SK-N-SH (cell line): Measurements from ENCODE around the gene MUC5AC. TPM values are rescaled to one million over a fixed set of nuclear protein-coding genes. Genes with fewer than 3 reads are reported as not detected.

Experiments
- CTCF ChIA-PET: fragments of 300-600, 350-600 bp; formaldehyde crosslinking; extraction: SDS; loops from one replicate; lab custom pipeline; 2021; lab: Yijun Ruan, JAX
- POLR2A ChIA-PET: fragments of 350-600 bp; sonication (Branson Sonifier 250); formaldehyde crosslinking; extraction: SDS; loops from one replicate; lab custom pipeline; 2020; ENCODE audit warnings: antibody characterized with exemption, inconsistent platforms; lab: Yijun Ruan, JAX
- DNase-seq: peaks from one replicate; pipeline ENCODE4 v3.0.0; 2012
- H2AFZ ChIP-seq: fragments of 200-600 bp; sonication (generic); 2 replicates; pipeline ENCODE4 v1.8.1; 2016; ENCODE audit warnings: antibody characterized with exemption, mild to moderate bottlenecking, low read depth
- H3F3A ChIP-seq: fragments of 200-600 bp; sonication (generic); replicated peaks from 2 replicates; pipeline ENCODE3; 2016; ENCODE audit warnings: antibody characterized with exemption, mild to moderate bottlenecking; ENCODE audit not compliant: insufficient read depth
- H3K27ac ChIP-seq, 2 experiments: fragments of 200-500 bp in 1 of 2; fragments of 200-600 bp in 1 of 2; sonication (Bioruptor generic) in 1 of 2; sonication (generic), shearing (Covaris generic) in 1 of 2; 2 replicates each; pipeline versions ENCODE4 v1.5.1 to v1.6.1; 2014 to 2016; ENCODE audit warnings: low read depth in 2 of 2, inconsistent platforms in 1 of 2, low read length in 1 of 2, mild to moderate bottlenecking in 1 of 2, mixed read lengths in 1 of 2
- H3K27me3 ChIP-seq: fragments of 200-600 bp; sonication (generic), shearing (Covaris generic); 2 replicates; pipeline ENCODE4 v1.6.1; 2016; ENCODE audit warnings: mixed run types; ENCODE audit not compliant: insufficient read depth
- H3K36me3 ChIP-seq, 2 experiments: fragments of 200-500 bp in 1 of 2; fragments of 200-600 bp in 1 of 2; sonication (Bioruptor generic) in 1 of 2; sonication (generic) in 1 of 2; replicated peaks in 1 of 2; 2 replicates each; pipeline versions ENCODE3 to v1.5.1; 2014 to 2016; ENCODE audit warnings: low read length in 1 of 2, mild to moderate bottlenecking in 1 of 2; ENCODE audit not compliant: insufficient read depth in 2 of 2, control insufficient read depth in 1 of 2
- H3K4me1 ChIP-seq, 2 experiments: fragments of 200-500 bp in 1 of 2; fragments of 200-600 bp in 1 of 2; sonication (Bioruptor generic) in 1 of 2; sonication (generic), shearing (Covaris generic) in 1 of 2; 2 replicates each; pipeline versions ENCODE4 v1.5.1 to v1.6.1; 2014 to 2016; ENCODE audit warnings: low read depth in 1 of 2, low read length in 1 of 2, mixed run types in 1 of 2; ENCODE audit not compliant: insufficient read depth in 2 of 2, control insufficient read depth in 1 of 2
- H3K4me2 ChIP-seq: fragments of 200-600 bp; sonication (generic), shearing (Covaris generic); 2 replicates; pipeline ENCODE4 v1.6.1; 2017; ENCODE audit warnings: mixed run types
- H3K4me3 ChIP-seq, 2 experiments: fragments of 200-500 bp in 1 of 2; fragments of 200-600 bp in 1 of 2; sonication (Bioruptor generic) in 1 of 2; sonication (generic), shearing (Covaris generic) in 1 of 2; 2 replicates each; pipeline versions ENCODE4 v1.5.1 to v1.8.1; 2014 to 2016; ENCODE audit warnings: low read depth in 2 of 2, inconsistent platforms in 1 of 2, low read length in 1 of 2, mild to moderate bottlenecking in 1 of 2, mixed read lengths in 1 of 2, moderate library complexity in 1 of 2
- H3K79me2 ChIP-seq: fragments of 200-600 bp; sonication (generic); 2 replicates; pipeline ENCODE4 v1.8.1; 2017; ENCODE audit warnings: mild to moderate bottlenecking; ENCODE audit not compliant: insufficient read depth
- H3K9ac ChIP-seq: fragments of 200-600 bp; sonication (generic); 2 replicates; pipeline ENCODE4 v1.6.1; 2017; ENCODE audit warnings: mixed run types
- H3K9me2 ChIP-seq: fragments of 200-600 bp; sonication (generic); 2 replicates; pipeline ENCODE4 v1.6.1; 2017; ENCODE audit warnings: mixed run types
- H3K9me3 ChIP-seq: fragments of 200-600 bp; sonication (generic); 2 replicates; pipeline ENCODE4 v1.6.1; 2017; ENCODE audit warnings: mixed run types, mild to moderate bottlenecking, moderate library complexity
- H4K20me1 ChIP-seq: fragments of 200-600 bp; sonication (generic); 2 replicates; pipeline ENCODE4 v1.6.1; 2017; ENCODE audit warnings: mild to moderate bottlenecking, mixed run types; ENCODE audit not compliant: insufficient read depth
- FOXJ3 ChIP-seq: sonication (generic); formaldehyde crosslinking; IDR thresholded peaks from 2 replicates; pipeline ENCODE4 v1.5.1; 2020; ENCODE audit warnings: mild to moderate bottlenecking, missing genetic modification reagents
- JUND ChIP-seq: IDR thresholded peaks from 2 replicates; pipeline ENCODE4 v1.4.0; 2012
- MEF2A ChIP-seq: IDR thresholded peaks from 2 replicates; pipeline ENCODE4 v1.4.0; 2012; ENCODE audit warnings: low read depth, borderline replicate concordance
- MXI1 ChIP-seq: IDR thresholded peaks from 2 replicates; pipeline ENCODE4 v1.6.1; 2012; ENCODE audit warnings: mild to moderate bottlenecking, low read depth, low read length, improper control_type of control experiment
- POLR2AphosphoS5 ChIP-seq: IDR thresholded peaks from 2 replicates; pipeline ENCODE4 v1.6.1; 2012; ENCODE audit warnings: low read depth, low read length
- RCOR1 ChIP-seq: fragments of 150-350 bp; IDR thresholded peaks from 2 replicates; pipeline ENCODE4 v1.6.1; 2017; ENCODE audit warnings: antibody characterized with exemption, low read length
- REST ChIP-seq: IDR thresholded peaks from 2 replicates; pipeline ENCODE4 v1.6.1; 2012; ENCODE audit warnings: mild to moderate bottlenecking, low read depth, low read length, moderate library complexity
- RXRA ChIP-seq: IDR thresholded peaks from 2 replicates; pipeline ENCODE4 v1.4.0; 2012; ENCODE audit warnings: low read depth, mild to moderate bottlenecking, borderline replicate concordance
- TAF1 ChIP-seq: IDR thresholded peaks from 2 replicates; pipeline ENCODE4 v1.6.1; 2012; ENCODE audit warnings: low read depth, mild to moderate bottlenecking, low read length, moderate library complexity, borderline replicate concordance
- YY1 ChIP-seq: IDR thresholded peaks from 2 replicates; pipeline ENCODE4 v1.4.0; 2012; ENCODE audit warnings: low read depth, mild to moderate bottlenecking
- WGBS: methylation state at CpG from one replicate; pipeline ENCODE4 v1.1.6; 2017; ENCODE audit warnings: low lambda C conversion rate; 5-methylcytosine and 5-hydroxymethylcytosine counted together
- polyA plus RNA-seq, 3 experiments: library from polyadenylated mRNA; depleted of rRNA; stranded (reverse); fragments of >200 nt; gene quantifications; 2 replicates each; pipeline ENCODE4 v1.2.3, GENCODE V29; 2012

The MUC5AC gene
- polyA plus RNA-seq, 1 of the 3 experiments (the other 2 are of a cell fraction): not detected

DNA sequence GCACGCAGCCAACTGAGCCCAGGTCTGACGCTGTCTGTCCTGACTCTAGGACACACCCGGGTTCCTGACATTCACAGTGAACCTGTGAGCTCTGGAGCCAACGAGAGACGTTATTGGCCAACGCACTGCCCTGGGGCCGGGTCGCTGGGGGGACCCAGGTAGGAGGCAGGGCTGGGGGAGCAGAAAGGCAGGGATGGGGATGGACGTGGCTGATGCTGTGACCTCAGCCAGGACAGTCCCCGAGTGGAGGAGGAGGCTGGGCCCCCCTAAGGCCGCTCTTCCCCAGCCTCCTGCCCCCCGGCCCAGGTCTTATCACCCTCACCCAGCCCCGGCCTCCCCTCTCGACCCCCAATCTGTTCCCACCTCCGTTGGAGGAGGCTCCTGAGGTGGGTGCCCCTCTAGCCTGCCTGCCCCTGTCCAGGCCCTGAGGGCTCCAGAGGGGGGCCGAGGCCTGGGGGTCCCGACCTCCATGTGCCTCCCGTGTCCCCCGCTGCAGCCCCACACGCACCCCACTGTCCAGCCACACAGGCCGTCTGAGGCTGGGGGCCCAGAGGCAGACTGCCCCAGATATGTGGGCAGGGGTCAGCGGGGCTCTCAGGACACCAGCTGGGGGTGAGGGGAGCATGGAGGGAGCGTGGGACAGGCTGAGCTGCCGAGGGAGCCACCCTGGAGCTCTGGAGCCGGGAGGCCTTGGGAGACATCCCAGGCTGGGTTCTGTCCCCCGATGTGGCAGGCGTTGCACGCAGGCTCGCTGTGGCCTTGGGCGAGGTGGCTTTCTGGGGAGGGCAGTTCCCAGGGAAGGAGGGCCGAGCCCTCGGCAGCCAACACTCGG is 29.2 kb upstream of the MUC5AC start (continued):
- TF ChIP-seq REST: no peak
- no peak for TF ChIP-seq RCOR1
- TF ChIP-seq TAF1: no peak
- no peak for TF ChIP-seq YY1

DNA sequence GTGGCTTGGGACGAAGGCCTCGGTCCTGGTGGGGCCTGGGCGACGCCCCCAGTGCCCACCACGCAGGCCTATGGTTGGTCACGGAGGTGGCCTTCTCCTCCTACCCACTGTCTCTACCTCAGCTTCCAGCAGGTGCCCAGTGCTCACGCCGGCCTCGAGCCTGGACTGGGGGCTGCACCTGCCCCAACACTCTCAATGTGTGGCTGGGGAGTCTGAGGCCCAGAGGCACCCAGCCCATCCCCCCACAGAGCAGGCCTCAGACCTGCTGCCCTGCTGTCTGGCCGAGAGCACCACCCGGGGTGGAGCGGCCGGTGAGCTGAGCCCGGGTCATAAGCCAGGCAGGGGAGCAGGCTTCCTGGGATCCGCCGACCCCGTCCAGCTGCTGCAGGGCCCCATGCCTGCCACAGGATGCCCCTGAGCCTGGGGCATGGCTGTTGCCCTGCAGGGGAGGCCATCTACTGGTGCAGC is 28.6 kb upstream of the MUC5AC start:
- H3K27ac ChIP-seq: no peak overlapping the region
- H3K4me3 ChIP-seq: no peak overlapping the region
- TF ChIP-seq FOXJ3: no peak
- no peak for TF ChIP-seq REST
- TF ChIP-seq MXI1: no peak
- TF ChIP-seq RXRA: no peak
- no peak for TF ChIP-seq POLR2AphosphoS5
- TF ChIP-seq JUND: no peak
- TF ChIP-seq MEF2A: no peak
- no peak for TF ChIP-seq TAF1
- H3K9me3 ChIP-seq: no peaks in the 10 kb centered on the region; the same call in 1 of the 2 replicates
- no peak overlapping the region for H3K9ac ChIP-seq
- no peaks in the 10 kb centered on the region for H3F3A ChIP-seq
- H3K4me1 ChIP-seq: no peaks in the 10 kb centered on the region
- no peak overlapping the region for H2AFZ ChIP-seq
- no peak overlapping the region for H3K4me2 ChIP-seq
- 60% methylated on average over 1 of the region's 17 CpGs for WGBS
- ChIA-PET CTCF (no interaction called here), POLR2A (no interaction called here)
- peak; percentile 33 for DNase-seq
- no peaks in the 10 kb centered on the region for H4K20me1 ChIP-seq
- no peaks in the 10 kb centered on the region for H3K27me3 ChIP-seq
- H3K9me2 ChIP-seq: no peaks in the 10 kb centered on the region
- no peaks in the 10 kb centered on the region for H3K79me2 ChIP-seq
- H3K36me3 ChIP-seq: no peaks in the 10 kb centered on the region
